ENCODE measurements around the gene TAF4.

The TAF4 gene

DNA sequence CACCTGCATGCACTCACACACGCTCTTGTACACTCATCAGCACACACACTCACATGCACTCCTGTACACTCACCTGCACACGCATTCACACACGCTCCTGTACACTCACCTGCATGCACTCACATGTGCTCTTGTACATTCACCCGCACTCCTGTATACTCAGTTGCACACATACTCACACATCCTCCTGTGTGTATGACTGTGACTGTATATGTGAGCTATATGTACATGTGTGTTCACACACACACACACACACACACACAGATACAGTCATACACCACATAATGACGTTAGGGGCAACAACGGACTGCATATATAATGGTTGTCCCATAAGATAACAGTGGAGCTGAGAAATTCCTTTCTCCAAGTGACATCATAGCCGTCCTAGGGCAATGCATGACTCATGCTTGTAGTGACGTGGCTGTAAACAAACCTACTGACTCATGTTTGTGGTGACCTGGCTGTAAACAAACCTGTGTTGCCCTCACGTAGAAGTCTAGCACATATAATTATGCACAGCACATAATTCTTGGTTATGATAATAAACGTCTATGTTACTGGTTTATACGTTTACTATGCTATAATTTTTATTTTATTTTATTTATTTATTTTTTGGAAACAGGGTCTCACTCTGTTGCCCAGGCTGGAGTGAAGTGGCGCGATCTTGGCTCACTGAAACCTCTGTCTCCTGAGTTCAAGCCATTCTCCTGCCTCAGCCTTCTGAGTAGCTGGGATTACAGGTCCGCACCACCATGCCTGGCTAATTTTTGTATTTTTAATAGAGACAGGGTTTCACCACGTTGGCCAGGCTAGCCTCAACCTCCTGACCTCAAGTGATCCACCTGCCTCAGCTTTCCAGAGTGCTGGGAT, 22.8 kb upstream of the TAF4 start:
- no peaks in the 10 kb centered on the region for H3K9me3 ChIP-seq (ENCODE audit: control insufficient read depth, insufficient read depth, low read depth, low read length)
- POLR2A ChIA-PET: interaction anchor here (2.2 kb wide), 1 partner anchor 33 kb away, joined by 5 read pairs; no protein-coding TSS in a partner anchor
- no peak for TF ChIP-seq AEBP2 (tag by site-specific recombination; IDR thresholded peaks at IDR 0.05; ENCODE audit: borderline replicate concordance)
- TF ChIP-seq KLF16 (tag by site-specific recombination; IDR thresholded peaks at IDR 0.05): peak; percentile 76
- TF ChIP-seq ZNF624 (tag by site-specific recombination; IDR thresholded peaks at IDR 0.05): no peak
- peak; percentile 94 for TF ChIP-seq ZEB2 (tag by site-specific recombination; IDR thresholded peaks at IDR 0.05)
- no peak for TF ChIP-seq ZNF571 (tag by site-specific recombination; IDR thresholded peaks at IDR 0.05)
- peak; percentile 100 for TF ChIP-seq ZNF629 (tag by site-specific recombination; IDR thresholded peaks at IDR 0.05)
- TF ChIP-seq ZNF248 (tag by site-specific recombination; IDR thresholded peaks at IDR 0.05): no peak
- no peak for TF ChIP-seq GLI2 (tag by site-specific recombination; IDR thresholded peaks at IDR 0.05; ENCODE audit: borderline replicate concordance, low read depth)
- TF ChIP-seq ZNF350 (tag by site-specific recombination; IDR thresholded peaks at IDR 0.05): no peak
- no peak; the same call in 1 of the 2 replicates for TF ChIP-seq ZBTB17 (tag by site-specific recombination; IDR thresholded peaks at IDR 0.05)
- TF ChIP-seq TCF7L2 (IDR thresholded peaks at IDR 0.05; ENCODE audit: borderline replicate concordance, low read depth, low read length): no peak
- no peak for TF ChIP-seq ZNF610 (tag by site-specific recombination; IDR thresholded peaks at IDR 0.05; ENCODE audit: borderline replicate concordance)
- TF ChIP-seq HOXC10 (CRISPR knock-in tag; IDR thresholded peaks at IDR 0.05): no peak
- 0 out of 2 replicates have a peak, but pooled peaks have one; percentile 82 for TF ChIP-seq ZFP37 (tag by site-specific recombination; IDR thresholded peaks at IDR 0.05)
- no peak for TF ChIP-seq ZNF837 (tag by site-specific recombination; IDR thresholded peaks at IDR 0.05)
- no peak for TF ChIP-seq ZNF544 (tag by site-specific recombination; IDR thresholded peaks at IDR 0.05)
- no peak for TF ChIP-seq ZNF561 (tag by site-specific recombination; IDR thresholded peaks at IDR 0.05; ENCODE audit: borderline replicate concordance)
- no peak for TF ChIP-seq ZNF791 (tag by site-specific recombination; IDR thresholded peaks at IDR 0.05)
- no peak for TF ChIP-seq ZNF513 (tag by site-specific recombination; IDR thresholded peaks at IDR 0.05)
- no peak for TF ChIP-seq ZNF292 (tag by site-specific recombination; IDR thresholded peaks at IDR 0.05; ENCODE audit: borderline replicate concordance, low read depth)
- peak; percentile 76 for TF ChIP-seq KLF10 (tag by site-specific recombination; IDR thresholded peaks at IDR 0.05)
- peak; percentile 97 for TF ChIP-seq ATF2 (tag by site-specific recombination; IDR thresholded peaks at IDR 0.05; ENCODE audit: low read depth)
- TF ChIP-seq HIC1 (tag by site-specific recombination; IDR thresholded peaks at IDR 0.05): peak; percentile 99
- peak; percentile 59 for TF ChIP-seq WT1 (tag by site-specific recombination; IDR thresholded peaks at IDR 0.05)
- TF ChIP-seq ZNF664 (tag by site-specific recombination; IDR thresholded peaks at IDR 0.05): peak; percentile 8; the same call in 1 of the 2 replicates
- no peak; the same call in 1 of the 2 replicates for TF ChIP-seq ZNF488 (tag by site-specific recombination; IDR thresholded peaks at IDR 0.05)
- TF ChIP-seq SCRT2 (tag by site-specific recombination; IDR thresholded peaks at IDR 0.05): no peak; the same call in 1 of the 2 replicates
- peak; percentile 22; the same call in 1 of the 2 replicates for TF ChIP-seq YY2 (tag by site-specific recombination; IDR thresholded peaks at IDR 0.05)
- TF ChIP-seq, protein P1, sequence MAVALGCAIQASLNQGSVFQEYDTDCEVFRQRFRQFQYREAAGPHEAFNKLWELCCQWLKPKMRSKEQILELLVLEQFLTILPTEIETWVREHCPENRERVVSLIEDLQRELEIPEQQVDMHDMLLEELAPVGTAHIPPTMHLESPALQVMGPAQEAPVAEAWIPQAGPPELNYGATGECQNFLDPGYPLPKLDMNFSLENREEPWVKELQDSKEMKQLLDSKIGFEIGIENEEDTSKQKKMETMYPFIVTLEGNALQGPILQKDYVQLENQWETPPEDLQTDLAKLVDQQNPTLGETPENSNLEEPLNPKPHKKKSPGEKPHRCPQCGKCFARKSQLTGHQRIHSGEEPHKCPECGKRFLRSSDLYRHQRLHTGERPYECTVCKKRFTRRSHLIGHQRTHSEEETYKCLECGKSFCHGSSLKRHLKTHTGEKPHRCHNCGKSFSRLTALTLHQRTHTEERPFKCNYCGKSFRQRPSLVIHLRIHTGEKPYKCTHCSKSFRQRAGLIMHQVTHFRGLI (tag by site-specific recombination; IDR thresholded peaks at IDR 0.05): no peak

More for the DNA sequence above, 22.8 kb upstream of the TAF4 start:
- CTCF ChIA-PET: interaction anchor here (0.7 kb wide), 2 partner anchors 15 to 21 kb away, joined by 4 to 5 read pairs; no protein-coding TSS in a partner anchor
- no peak overlapping the region for H3K4me3 ChIP-seq (ENCODE audit: low read depth, low read length)
- no peaks in the 10 kb centered on the region for H3K36me3 ChIP-seq (ENCODE audit: control insufficient read depth in 2 of 2, insufficient read depth in 1 of 2, low read length in 2 of 2)
- H3K4me1 ChIP-seq (ENCODE audit: control insufficient read depth, insufficient read depth, low read length): no peaks in the 10 kb centered on the region
- no peak overlapping the region for H3K27ac ChIP-seq (ENCODE audit: extremely low read depth, low read depth, low read length)

All from HEK293 (cell line).